ENCODE data around the gene P2RY14.
A peak's percentile ranks its signal among the peaks of the same experiment; 100 is the strongest.

P2RY14 gene

DNA sequence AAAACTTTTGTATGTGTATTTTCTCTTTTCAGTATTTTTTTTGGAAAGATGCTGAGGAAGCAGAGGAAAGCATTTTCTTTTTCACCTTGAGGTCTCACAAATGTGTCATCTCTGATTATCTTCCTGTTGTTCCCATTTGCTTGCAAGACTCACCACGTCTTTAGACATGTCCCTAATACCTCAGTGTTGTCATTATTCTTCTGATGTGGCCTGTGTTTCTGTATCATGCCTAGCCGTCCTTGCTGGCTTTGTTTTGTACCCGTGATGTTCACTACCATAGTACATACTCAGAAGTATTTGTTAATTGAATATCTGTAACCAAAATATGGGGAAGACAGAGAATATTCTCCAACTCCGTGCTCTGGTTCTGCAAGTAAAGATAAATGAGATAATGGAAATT is 5.0 kb upstream of the P2RY14 start:
- no peaks in the 10 kb centered on the region for H3K36me3 ChIP-seq (ENCODE audit: control insufficient read depth in 1 of 2, insufficient read depth in 2 of 2, low read length in 2 of 2)
- H3K27me3 ChIP-seq (ENCODE audit: control insufficient read depth in 1 of 2, insufficient read depth in 2 of 2, low read length in 2 of 2), result no peaks in the 10 kb centered on the region
- peaks cover 6 to 7% of the 10 kb centered on the region in 2 donors for H3K4me1 ChIP-seq (ENCODE audit: control insufficient read depth in 1 of 2, insufficient read depth in 2 of 2, low read length in 2 of 2)
- no peak overlapping the region for H3K27ac ChIP-seq (ENCODE audit: low read depth, low read length)
- H3K4me3 ChIP-seq (ENCODE audit: low read depth in 1 of 2, low read length in 2 of 2), result no peak overlapping the region
- H3K9me3 ChIP-seq (ENCODE audit: control insufficient read depth in 1 of 2, low read length in 2 of 2), result no peaks in the 10 kb centered on the region
- no peak overlapping the region for H3K9ac ChIP-seq (ENCODE audit: low read depth in 1 of 2, low read length in 2 of 2)

GRCh38 chr3:151282921-151283320 is 4.6 kb upstream of the P2RY14 start:
- H3K27ac ChIP-seq (ENCODE audit: low read depth, low read length), result no peak overlapping the region
- no peak overlapping the region for H3K9ac ChIP-seq (ENCODE audit: low read depth in 1 of 2, low read length in 2 of 2)

GRCh38 chr3:151281671-151282324 is 3.5 kb upstream of the P2RY14 start:
- Histone ChIP-seq H3K27me3 (ENCODE audit: control insufficient read depth in 1 of 2, insufficient read depth in 2 of 2, low read length in 2 of 2) (no peaks in the 10 kb centered on the region), H3K36me3 (ENCODE audit: control insufficient read depth in 1 of 2, insufficient read depth in 2 of 2, low read length in 2 of 2) (no peaks in the 10 kb centered on the region), H3K9me3 (ENCODE audit: control insufficient read depth in 1 of 2, low read length in 2 of 2) (no peaks in the 10 kb centered on the region), H3K4me3 (ENCODE audit: low read depth in 1 of 2, low read length in 2 of 2) (no peak overlapping the region), H3K9ac (ENCODE audit: low read depth in 1 of 2, low read length in 2 of 2) (no peak overlapping the region), H3K27ac (ENCODE audit: low read depth, low read length) (no peak overlapping the region), H3K4me1 (ENCODE audit: control insufficient read depth in 1 of 2, insufficient read depth in 2 of 2, low read length in 2 of 2) (peaks cover 6 to 7% of the 10 kb centered on the region in 2 donors)

More at GRCh38 chr3:151282921-151283320, 4.6 kb upstream of the P2RY14 start:
- Histone ChIP-seq H3K27me3 (ENCODE audit: control insufficient read depth in 1 of 2, insufficient read depth in 2 of 2, low read length in 2 of 2) (no peaks in the 10 kb centered on the region), H3K4me3 (ENCODE audit: low read depth in 1 of 2, low read length in 2 of 2) (no peak overlapping the region), H3K36me3 (ENCODE audit: control insufficient read depth in 1 of 2, insufficient read depth in 2 of 2, low read length in 2 of 2) (no peaks in the 10 kb centered on the region), H3K9me3 (ENCODE audit: control insufficient read depth in 1 of 2, low read length in 2 of 2) (no peaks in the 10 kb centered on the region), H3K4me1 (ENCODE audit: control insufficient read depth in 1 of 2, insufficient read depth in 2 of 2, low read length in 2 of 2) (peaks cover 6 to 7% of the 10 kb centered on the region in 2 donors)

DNA sequence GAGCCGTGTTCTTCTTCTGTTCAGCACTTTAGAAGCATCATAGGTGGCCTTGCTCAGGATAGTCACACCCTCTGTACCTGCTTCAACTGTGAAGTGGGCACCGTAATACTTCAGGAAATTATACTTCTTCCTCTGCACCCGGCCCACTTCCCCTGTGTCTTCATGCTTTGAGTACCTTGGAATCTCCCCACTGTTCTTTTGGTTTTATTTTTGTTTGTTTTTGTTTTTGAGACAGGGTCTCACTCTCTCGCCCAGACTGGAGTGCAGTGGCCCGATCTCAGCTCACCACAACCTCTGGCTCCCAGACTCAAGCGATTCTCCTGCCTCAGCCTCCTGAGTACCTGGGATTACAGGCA is 1.7 kb downstream of the P2RY14 start:
- Histone ChIP-seq H3K27ac (ENCODE audit: low read depth, low read length) (no peak overlapping the region), H3K9me3 (ENCODE audit: control insufficient read depth in 1 of 2, low read length in 2 of 2) (no peaks in the 10 kb centered on the region), H3K9ac (ENCODE audit: low read depth in 1 of 2, low read length in 2 of 2) (peak overlapping the region in 1 of 2 donors; percentile 4), H3K4me3 (ENCODE audit: low read depth in 1 of 2, low read length in 2 of 2) (peak overlapping the region; percentile 4 to 38), H3K4me1 (ENCODE audit: control insufficient read depth in 1 of 2, insufficient read depth in 2 of 2, low read length in 2 of 2) (peaks cover 0 to 5% of the 10 kb centered on the region in 2 donors), H3K36me3 (ENCODE audit: control insufficient read depth in 1 of 2, insufficient read depth in 2 of 2, low read length in 2 of 2) (no peaks in the 10 kb centered on the region), H3K27me3 (ENCODE audit: control insufficient read depth in 1 of 2, insufficient read depth in 2 of 2, low read length in 2 of 2) (no peaks in the 10 kb centered on the region)

GRCh38 chr3:151276038-151276686 is 2.2 kb downstream of the P2RY14 start:
- no peaks in the 10 kb centered on the region for H3K36me3 ChIP-seq (ENCODE audit: control insufficient read depth in 1 of 2, insufficient read depth in 2 of 2, low read length in 2 of 2)
- H3K9me3 ChIP-seq (ENCODE audit: control insufficient read depth in 1 of 2, low read length in 2 of 2), result no peaks in the 10 kb centered on the region
- H3K4me3 ChIP-seq (ENCODE audit: low read depth in 1 of 2, low read length in 2 of 2), result peak overlapping the region; percentile 4 to 38
- H3K27me3 ChIP-seq (ENCODE audit: control insufficient read depth in 1 of 2, insufficient read depth in 2 of 2, low read length in 2 of 2), result no peaks in the 10 kb centered on the region
- no peak overlapping the region for H3K27ac ChIP-seq (ENCODE audit: low read depth, low read length)
- H3K9ac ChIP-seq (ENCODE audit: low read depth in 1 of 2, low read length in 2 of 2), result peak overlapping the region in 1 of 2 donors; percentile 4
- peaks cover 0 to 5% of the 10 kb centered on the region in 2 donors for H3K4me1 ChIP-seq (ENCODE audit: control insufficient read depth in 1 of 2, insufficient read depth in 2 of 2, low read length in 2 of 2)

DNA sequence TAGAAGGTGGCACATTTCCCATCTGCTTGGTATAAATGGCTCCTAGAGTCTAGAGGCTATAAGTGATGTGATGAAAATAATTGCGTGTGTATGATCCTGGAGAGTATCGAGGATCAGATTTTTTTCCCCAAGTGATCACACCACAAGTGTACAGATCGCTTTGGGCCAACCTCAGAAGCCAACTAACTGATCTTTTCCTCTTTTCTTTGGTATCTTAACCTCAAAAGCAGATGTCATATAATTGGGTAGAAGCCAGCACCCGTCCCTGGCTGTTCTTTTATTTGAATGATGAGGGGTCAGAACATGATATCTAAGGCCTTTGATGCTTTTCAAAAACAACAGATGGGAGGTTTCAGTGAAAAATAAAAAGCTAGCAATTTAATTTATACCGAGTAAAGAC is 3.3 kb downstream of the P2RY14 start:
- no peaks in the 10 kb centered on the region for H3K27me3 ChIP-seq (ENCODE audit: control insufficient read depth in 1 of 2, insufficient read depth in 2 of 2, low read length in 2 of 2)
- H3K9ac ChIP-seq (ENCODE audit: low read depth in 1 of 2, low read length in 2 of 2), result no peak overlapping the region
- H3K36me3 ChIP-seq (ENCODE audit: control insufficient read depth in 1 of 2, insufficient read depth in 2 of 2, low read length in 2 of 2), result no peaks in the 10 kb centered on the region
- H3K9me3 ChIP-seq (ENCODE audit: control insufficient read depth in 1 of 2, low read length in 2 of 2), result no peaks in the 10 kb centered on the region
- H3K27ac ChIP-seq (ENCODE audit: low read depth, low read length), result no peak overlapping the region
- H3K4me3 ChIP-seq (ENCODE audit: low read depth in 1 of 2, low read length in 2 of 2), result no peak overlapping the region
- peaks cover 0 to 5% of the 10 kb centered on the region in 2 donors for H3K4me1 ChIP-seq (ENCODE audit: control insufficient read depth in 1 of 2, insufficient read depth in 2 of 2, low read length in 2 of 2)

DNA sequence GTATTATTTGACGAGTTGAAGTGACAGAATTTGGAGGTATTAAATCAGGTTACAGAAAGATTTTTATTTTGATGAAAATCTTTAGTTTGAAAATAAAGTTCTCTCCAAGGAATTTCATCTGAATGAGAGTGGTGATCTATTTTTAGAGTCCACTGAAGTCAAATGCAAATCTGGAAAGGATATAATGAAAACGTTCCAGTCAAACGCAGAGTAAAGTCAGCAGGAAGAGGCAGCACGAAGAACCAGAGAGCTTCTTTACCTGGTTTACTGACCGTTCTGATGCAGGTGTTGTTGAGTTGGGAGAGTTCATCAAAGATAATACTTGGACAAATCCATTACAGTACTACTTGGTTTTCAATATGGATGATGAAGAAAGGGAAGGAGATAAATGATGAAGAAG is 8.7 kb downstream of the P2RY14 start:
- H3K27me3 ChIP-seq (ENCODE audit: control insufficient read depth in 1 of 2, insufficient read depth in 2 of 2, low read length in 2 of 2), result no peaks in the 10 kb centered on the region
- no peaks in the 10 kb centered on the region for H3K9me3 ChIP-seq (ENCODE audit: control insufficient read depth in 1 of 2, low read length in 2 of 2)
- H3K4me3 ChIP-seq (ENCODE audit: low read depth in 1 of 2, low read length in 2 of 2), result no peak overlapping the region
- H3K27ac ChIP-seq (ENCODE audit: low read depth, low read length), result no peak overlapping the region
- no peak overlapping the region for H3K9ac ChIP-seq (ENCODE audit: low read depth in 1 of 2, low read length in 2 of 2)
- peaks cover 6 to 9% of the 10 kb centered on the region in 2 donors for H3K4me1 ChIP-seq (ENCODE audit: control insufficient read depth in 1 of 2, insufficient read depth in 2 of 2, low read length in 2 of 2)
- H3K36me3 ChIP-seq (ENCODE audit: control insufficient read depth in 1 of 2, insufficient read depth in 2 of 2, low read length in 2 of 2), result no peaks in the 10 kb centered on the region

DNA sequence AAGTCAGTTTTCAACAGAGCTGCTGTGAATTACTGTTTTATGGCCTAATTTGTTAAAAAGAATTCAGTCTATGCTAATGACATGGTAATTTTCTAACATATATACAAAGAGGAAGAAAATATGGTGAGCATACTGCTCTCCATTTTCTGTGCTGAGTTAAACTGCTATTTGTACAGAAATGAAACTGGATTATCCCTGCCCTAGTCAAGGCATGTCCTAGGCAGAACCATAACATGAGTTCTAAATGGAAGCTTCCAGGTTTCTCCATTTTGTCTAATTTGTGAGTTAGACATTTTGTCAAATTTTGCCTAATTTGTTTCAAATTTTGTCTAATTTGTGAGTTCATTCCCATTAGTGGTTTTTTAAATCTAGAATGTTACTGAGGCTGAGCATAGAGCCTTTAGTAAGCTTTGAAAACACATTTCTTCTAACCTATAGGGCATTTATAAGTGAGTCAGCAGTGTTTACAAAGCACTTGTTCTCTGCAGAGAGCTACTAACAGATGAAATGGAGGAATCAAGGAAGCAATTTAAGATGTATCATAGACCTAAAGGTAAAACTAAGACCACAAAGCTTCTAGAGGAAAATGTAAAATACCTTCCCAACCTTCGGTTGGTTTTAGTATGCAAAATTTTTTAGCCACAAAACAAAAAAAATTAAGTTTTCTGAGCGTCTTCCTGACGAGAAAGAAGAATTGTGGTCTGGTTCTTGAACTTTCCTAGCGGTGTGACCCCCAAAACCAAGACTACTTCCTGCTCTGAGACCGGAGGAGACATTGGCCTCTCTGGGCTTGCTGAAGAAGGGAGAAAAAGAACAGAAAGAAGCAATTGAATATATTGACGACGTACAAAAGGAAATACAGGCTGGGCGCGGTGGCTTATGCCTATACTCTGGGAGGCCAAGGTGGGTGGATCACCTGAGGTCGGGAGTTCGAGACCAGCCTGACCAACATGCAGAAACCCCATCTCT is 9.8 kb downstream of the P2RY14 start:
- Histone ChIP-seq H3K4me3 (ENCODE audit: low read depth in 1 of 2, low read length in 2 of 2) (no peak overlapping the region), H3K9ac (ENCODE audit: low read depth in 1 of 2, low read length in 2 of 2) (no peak overlapping the region), H3K36me3 (ENCODE audit: control insufficient read depth in 1 of 2, insufficient read depth in 2 of 2, low read length in 2 of 2) (no peaks in the 10 kb centered on the region), H3K27ac (ENCODE audit: low read depth, low read length) (no peak overlapping the region), H3K9me3 (ENCODE audit: control insufficient read depth in 1 of 2, low read length in 2 of 2) (no peaks in the 10 kb centered on the region), H3K27me3 (ENCODE audit: control insufficient read depth in 1 of 2, insufficient read depth in 2 of 2, low read length in 2 of 2) (no peaks in the 10 kb centered on the region), H3K4me1 (ENCODE audit: control insufficient read depth in 1 of 2, insufficient read depth in 2 of 2, low read length in 2 of 2) (peaks cover 6 to 12% of the 10 kb centered on the region in 2 donors)

- Histone ChIP-seq H3K27ac (ENCODE audit: low read depth, low read length) (no peak overlapping the region), H3K9ac (ENCODE audit: low read depth in 1 of 2, low read length in 2 of 2) (no peak overlapping the region), H3K4me3 (ENCODE audit: low read depth in 1 of 2, low read length in 2 of 2) (no peak overlapping the region), H3K36me3 (ENCODE audit: control insufficient read depth in 1 of 2, insufficient read depth in 2 of 2, low read length in 2 of 2) (no peaks in the 10 kb centered on the region), H3K27me3 (ENCODE audit: control insufficient read depth in 1 of 2, insufficient read depth in 2 of 2, low read length in 2 of 2) (no peaks in the 10 kb centered on the region), H3K4me1 (ENCODE audit: control insufficient read depth in 1 of 2, insufficient read depth in 2 of 2, low read length in 2 of 2) (peaks cover 6 to 12% of the 10 kb centered on the region in 2 donors), H3K9me3 (ENCODE audit: control insufficient read depth in 1 of 2, low read length in 2 of 2) (no peaks in the 10 kb centered on the region)
These were observed 11.3 kb downstream of the P2RY14 start for GRCh38 chr3:151267066-151267465.

GRCh38 chr3:151265866-151266265 is 12.5 kb downstream of the P2RY14 start:
- no peaks in the 10 kb centered on the region for H3K27me3 ChIP-seq (ENCODE audit: control insufficient read depth in 1 of 2, insufficient read depth in 2 of 2, low read length in 2 of 2)
- no peak overlapping the region for H3K9ac ChIP-seq (ENCODE audit: low read depth in 1 of 2, low read length in 2 of 2)
- no peaks in the 10 kb centered on the region for H3K36me3 ChIP-seq (ENCODE audit: control insufficient read depth in 1 of 2, insufficient read depth in 2 of 2, low read length in 2 of 2)
- H3K4me3 ChIP-seq (ENCODE audit: low read depth in 1 of 2, low read length in 2 of 2), result no peak overlapping the region
- no peak overlapping the region for H3K27ac ChIP-seq (ENCODE audit: low read depth, low read length)
- H3K4me1 ChIP-seq (ENCODE audit: control insufficient read depth in 1 of 2, insufficient read depth in 2 of 2, low read length in 2 of 2), result peaks cover 6 to 12% of the 10 kb centered on the region in 2 donors
- no peaks in the 10 kb centered on the region for H3K9me3 ChIP-seq (ENCODE audit: control insufficient read depth in 1 of 2, low read length in 2 of 2)
